HEK293T (cell line): ENCODE data around the gene WASF3.

Experiments used
- ARNT ChIP-seq: fragments of 450-650 bp; IDR thresholded peaks from 2 replicates; pipeline ENCODE4 v1.6.1; 2017; ENCODE audit warnings: mild to moderate bottlenecking
- BHLHE40 ChIP-seq: fragments of 450-650 bp; IDR thresholded peaks from 2 replicates; pipeline ENCODE4 v1.6.1; 2016; ENCODE audit warnings: mild to moderate bottlenecking, moderate library complexity, borderline replicate concordance
- ELF4 ChIP-seq: fragments of 450-650 bp; IDR thresholded peaks from 2 replicates; pipeline ENCODE4 v1.6.1; 2017; ENCODE audit warnings: antibody characterized with exemption
- FOXA1 ChIP-seq: fragments of 450-650 bp; IDR thresholded peaks from 2 replicates; pipeline ENCODE4 v1.6.1; 2016; ENCODE audit warnings: mild to moderate bottlenecking
- FOXK2 ChIP-seq: fragments of 450-650 bp; IDR thresholded peaks from 2 replicates; pipeline ENCODE4 v1.6.1; 2016; ENCODE audit warnings: mild to moderate bottlenecking
- HDGF ChIP-seq: fragments of 450-650 bp; IDR thresholded peaks from 2 replicates; pipeline ENCODE4 v1.6.1; 2017; ENCODE audit warnings: antibody characterized with exemption, borderline replicate concordance
- LEF1 ChIP-seq: fragments of 450-650 bp; IDR thresholded peaks from 2 replicates; pipeline ENCODE4 v1.6.1; 2017; ENCODE audit warnings: mild to moderate bottlenecking, borderline replicate concordance
- NFRKB ChIP-seq: fragments of 450-650 bp; IDR thresholded peaks from 2 replicates; pipeline ENCODE4 v1.6.1; 2016; ENCODE audit warnings: mild to moderate bottlenecking, moderate library complexity
- SP1 ChIP-seq: fragments of 450-650 bp; IDR thresholded peaks from 2 replicates; pipeline ENCODE4 v1.6.1; 2017
- SUZ12 ChIP-seq: fragments of 450-650 bp; IDR thresholded peaks from 2 replicates; pipeline ENCODE4 v1.6.1; 2016; ENCODE audit warnings: mild to moderate bottlenecking
- TF ChIP-seq, protein P1 (sequence below): fragments of 450-650 bp; IDR thresholded peaks from 2 replicates; pipeline ENCODE4 v1.6.1; 2016

GRCh38 chr13:26513931-26514330, 43.6 kb upstream of the WASF3 start:
- TF ChIP-seq FOXK2 (no peak), SP1 (no peak), ELF4 (no peak), SUZ12 (no peak), FOXA1 (no peak), HDGF (no peak), BHLHE40 (no peak), NFRKB (no peak), LEF1 (no peak), ARNT (no peak)
- TF ChIP-seq, protein P1, sequence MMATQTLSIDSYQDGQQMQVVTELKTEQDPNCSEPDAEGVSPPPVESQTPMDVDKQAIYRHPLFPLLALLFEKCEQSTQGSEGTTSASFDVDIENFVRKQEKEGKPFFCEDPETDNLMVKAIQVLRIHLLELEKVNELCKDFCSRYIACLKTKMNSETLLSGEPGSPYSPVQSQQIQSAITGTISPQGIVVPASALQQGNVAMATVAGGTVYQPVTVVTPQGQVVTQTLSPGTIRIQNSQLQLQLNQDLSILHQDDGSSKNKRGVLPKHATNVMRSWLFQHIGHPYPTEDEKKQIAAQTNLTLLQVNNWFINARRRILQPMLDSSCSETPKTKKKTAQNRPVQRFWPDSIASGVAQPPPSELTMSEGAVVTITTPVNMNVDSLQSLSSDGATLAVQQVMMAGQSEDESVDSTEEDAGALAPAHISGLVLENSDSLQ: no peak
